ENCODE measurements around the gene SLC43A3. TPM values are rescaled to one million over a fixed set of nuclear protein-coding genes. Genes with fewer than 3 reads are reported as not detected.

The SLC43A3 gene
- total and polyA plus RNA-seq, 2 of the 4 experiments (the other 2 are of a cell fraction), result 12.7 to 21.1 TPM

DNA sequence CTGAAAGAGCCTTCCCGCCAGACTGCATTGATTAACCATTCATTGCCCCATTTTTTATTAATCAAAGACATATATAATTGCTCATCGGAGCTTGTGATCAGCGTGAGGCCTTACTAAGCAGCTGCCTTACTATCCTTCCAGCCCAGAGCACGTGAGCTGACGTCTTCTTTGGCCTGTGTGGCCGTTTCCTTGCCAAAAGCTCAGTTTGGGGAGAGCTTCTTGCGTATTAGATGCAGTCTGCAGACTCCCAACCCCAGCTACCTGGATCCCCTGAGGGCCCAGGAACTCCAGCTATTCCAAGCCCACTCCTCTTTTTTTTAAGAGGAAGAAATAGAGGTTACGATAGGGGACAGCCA lies 784 bp upstream of the SLC43A3 start:
- ATAC-seq (ENCODE audit: low read depth), result no peak
- POLR2A ChIA-PET (ENCODE audit: unreplicated experiment), result no interaction called here

More for the DNA sequence above, 784 bp upstream of the SLC43A3 start:
- Histone ChIP-seq H4K8ac (ENCODE audit: low read depth in 2 of 2, low read length in 2 of 2) (peak overlapping the region; percentile 53 to 90; a peak in 3 of 4 replicates), H2AK5ac (ENCODE audit: low read depth, low read length) (peak overlapping the region; percentile 36; the same call in 1 of the 2 replicates), H4K91ac (ENCODE audit: insufficient read depth, low read depth, low read length) (peak overlapping the region; percentile 94), H3K27me3 (ENCODE audit: control insufficient read depth, insufficient read depth, low read length) (no peaks in the 10 kb centered on the region), H3K27ac (ENCODE audit: insufficient read depth, low read length) (peak overlapping the region; percentile 97), H2BK20ac (ENCODE audit: low read depth, low read length) (peak overlapping the region; percentile 1; the same call in 1 of the 2 replicates), H3K4me2 (ENCODE audit: low read depth, low read length) (no peak overlapping the region; the same call in 1 of the 2 replicates), H3K36me3 (ENCODE audit: control insufficient read depth, insufficient read depth, low read length) (0 out of 2 replicates have a peak, but pooled peaks cover 3% of the 10 kb centered on the region), H3K56ac (ENCODE audit: extremely low read depth, insufficient read depth, low read length) (no peak overlapping the region), H2AFZ (replicated peaks; ENCODE audit: low read length, poor library complexity) (peak overlapping the region; percentile 88), H3K4me3 (ENCODE audit: insufficient read depth, low read depth, low read length) (no peak overlapping the region), H3K23ac (ENCODE audit: low read depth, low read length) (peak overlapping the region; percentile 37), H4K5ac (ENCODE audit: low read depth, low read length) (peak overlapping the region; percentile 23; the same call in 1 of the 2 replicates), H3K14ac (replicated peaks; ENCODE audit: low read depth, low read length) (peak overlapping the region; percentile 5; the same call in 1 of the 2 replicates), H3K4me1 (ENCODE audit: control insufficient read depth, insufficient read depth, low read length) (peaks cover 38% of the 10 kb centered on the region), H3K9ac (ENCODE audit: low read depth, low read length) (peak overlapping the region; percentile 80; the same call in 1 of the 2 replicates), H2BK120ac (ENCODE audit: low read depth, low read length) (peak overlapping the region; percentile 35), H2BK15ac (ENCODE audit: low read depth, low read length) (peak overlapping the region; percentile 75; the same call in 2 of the 3 replicates), H3K18ac (ENCODE audit: low read depth, low read length) (peak overlapping the region; percentile 46; the same call in 1 of the 2 replicates), H3K9me1 (ENCODE audit: insufficient read depth, low read length) (peaks cover 18% of the 10 kb centered on the region), H4K20me1 (ENCODE audit: insufficient read depth, low read length) (0 out of 2 replicates have a peak, but pooled peaks cover 4% of the 10 kb centered on the region), H2AK9ac (replicated peaks; ENCODE audit: low read depth, low read length, poor library complexity) (no peak overlapping the region), H2BK5ac (ENCODE audit: low read depth, low read length, poor library complexity, severe bottlenecking) (peak overlapping the region; percentile 1), H3K79me1 (ENCODE audit: low read depth in 1 of 2, low read length in 2 of 2) (peaks cover 6 to 23% of the 10 kb centered on the region in 2 experiments; a peak in 3 of 4 replicates), H3K9me3 (ENCODE audit: control insufficient read depth, insufficient read depth, low read length) (no peaks in the 10 kb centered on the region), H3K4ac (ENCODE audit: low read depth, low read length) (peak overlapping the region; percentile 75)
- intact Hi-C loops (cut with micrococcal nuclease) (no loop called here), dilution Hi-C loops (cut with HindIII; ENCODE audit: low sequenced_read_pairs, unreplicated experiment) (no loop called here), in situ Hi-C loops (cut with MboI; ENCODE audit: low sequenced_read_pairs) (no loop called here)
- WGBS, 2 experiments (ENCODE audit: extremely low coverage in 2 of 2, insufficient read length in 1 of 2), result 40% methylated on average over 1 of the region's 8 CpGs; no CpG with 5 or more reads in 1 of the 2 experiments
- TF ChIP-seq CEBPB (IDR thresholded peaks at IDR 0.05; ENCODE audit: low read depth, low read length), result no peak
- TF ChIP-seq, protein P1, sequence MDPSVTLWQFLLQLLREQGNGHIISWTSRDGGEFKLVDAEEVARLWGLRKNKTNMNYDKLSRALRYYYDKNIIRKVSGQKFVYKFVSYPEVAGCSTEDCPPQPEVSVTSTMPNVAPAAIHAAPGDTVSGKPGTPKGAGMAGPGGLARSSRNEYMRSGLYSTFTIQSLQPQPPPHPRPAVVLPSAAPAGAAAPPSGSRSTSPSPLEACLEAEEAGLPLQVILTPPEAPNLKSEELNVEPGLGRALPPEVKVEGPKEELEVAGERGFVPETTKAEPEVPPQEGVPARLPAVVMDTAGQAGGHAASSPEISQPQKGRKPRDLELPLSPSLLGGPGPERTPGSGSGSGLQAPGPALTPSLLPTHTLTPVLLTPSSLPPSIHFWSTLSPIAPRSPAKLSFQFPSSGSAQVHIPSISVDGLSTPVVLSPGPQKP (IDR thresholded peaks at IDR 0.05; ENCODE audit: borderline replicate concordance, low read depth, low read length), result no peak
- no peak for TF ChIP-seq RAD21 (IDR thresholded peaks at IDR 0.05; ENCODE audit: low read length)
- TF ChIP-seq POLR2A (IDR thresholded peaks at IDR 0.05; ENCODE audit: low read depth, low read length), result no peak
- no peak for TF ChIP-seq NFE2L2 (IDR thresholded peaks at IDR 0.05; ENCODE audit: low read depth, low read length)
- TF ChIP-seq, protein P2, sequence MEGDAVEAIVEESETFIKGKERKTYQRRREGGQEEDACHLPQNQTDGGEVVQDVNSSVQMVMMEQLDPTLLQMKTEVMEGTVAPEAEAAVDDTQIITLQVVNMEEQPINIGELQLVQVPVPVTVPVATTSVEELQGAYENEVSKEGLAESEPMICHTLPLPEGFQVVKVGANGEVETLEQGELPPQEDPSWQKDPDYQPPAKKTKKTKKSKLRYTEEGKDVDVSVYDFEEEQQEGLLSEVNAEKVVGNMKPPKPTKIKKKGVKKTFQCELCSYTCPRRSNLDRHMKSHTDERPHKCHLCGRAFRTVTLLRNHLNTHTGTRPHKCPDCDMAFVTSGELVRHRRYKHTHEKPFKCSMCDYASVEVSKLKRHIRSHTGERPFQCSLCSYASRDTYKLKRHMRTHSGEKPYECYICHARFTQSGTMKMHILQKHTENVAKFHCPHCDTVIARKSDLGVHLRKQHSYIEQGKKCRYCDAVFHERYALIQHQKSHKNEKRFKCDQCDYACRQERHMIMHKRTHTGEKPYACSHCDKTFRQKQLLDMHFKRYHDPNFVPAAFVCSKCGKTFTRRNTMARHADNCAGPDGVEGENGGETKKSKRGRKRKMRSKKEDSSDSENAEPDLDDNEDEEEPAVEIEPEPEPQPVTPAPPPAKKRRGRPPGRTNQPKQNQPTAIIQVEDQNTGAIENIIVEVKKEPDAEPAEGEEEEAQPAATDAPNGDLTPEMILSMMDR (conservative IDR thresholded peaks at IDR 0.05; ENCODE audit: low read depth, low read length), result no peak
- TF ChIP-seq BHLHE40 (IDR thresholded peaks at IDR 0.05; ENCODE audit: low read depth, low read length), result peak; percentile 58; the same call in 1 of the 2 replicates
- TF ChIP-seq RCOR1 (IDR thresholded peaks at IDR 0.05; ENCODE audit: insufficient replicate concordance, low read length), result no peak
- TF ChIP-seq CHD1 (IDR thresholded peaks at IDR 0.05; ENCODE audit: low read depth, low read length), result no peak
- TF ChIP-seq MAFK (IDR thresholded peaks at IDR 0.05; ENCODE audit: low read depth, low read length), result no peak
- TF ChIP-seq, protein P3, sequence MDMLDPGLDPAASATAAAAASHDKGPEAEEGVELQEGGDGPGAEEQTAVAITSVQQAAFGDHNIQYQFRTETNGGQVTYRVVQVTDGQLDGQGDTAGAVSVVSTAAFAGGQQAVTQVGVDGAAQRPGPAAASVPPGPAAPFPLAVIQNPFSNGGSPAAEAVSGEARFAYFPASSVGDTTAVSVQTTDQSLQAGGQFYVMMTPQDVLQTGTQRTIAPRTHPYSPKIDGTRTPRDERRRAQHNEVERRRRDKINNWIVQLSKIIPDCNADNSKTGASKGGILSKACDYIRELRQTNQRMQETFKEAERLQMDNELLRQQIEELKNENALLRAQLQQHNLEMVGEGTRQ (IDR thresholded peaks at IDR 0.05; ENCODE audit: low read depth, low read length), result peak; percentile 35
- BruUV-seq (replicated peaks), result no TSS peak
- peak; percentile 57 for DNase-seq
- CTCF ChIA-PET, result interaction anchor here (0.6 to 0.8 kb wide), 2 partner anchors 21 to 29 kb away, joined by 3 to 4 read pairs; no protein-coding TSS in a partner anchor

All from IMR-90 (cell line).